RWPE2 (cell line): ENCODE results near the gene DUSP10.

ENCODE experiments used
- ATAC-seq: fragments of 200-7000 bp; cut with Tn5 transposase; 3 replicates; pipeline ENCODE4 v1.9.1; 2021; ENCODE audit warnings: low read depth
- DNase-seq: peaks from one replicate; pipeline ENCODE4 v3.0.0-alpha.2; 2020; ENCODE audit warnings: low spot score
- H3K27ac ChIP-seq: fragments of 450-650 bp; 2 replicates; pipeline ENCODE4 v1.5.1; 2017; ENCODE audit warnings: mild to moderate bottlenecking; ENCODE audit not compliant: poor library complexity, severe bottlenecking
- H3K27me3 ChIP-seq: fragments of 250-450 bp; sonication (Bioruptor Pico); 2 replicates; pipeline ENCODE4 v1.5.1; 2021; ENCODE audit warnings: mild to moderate bottlenecking, moderate library complexity; ENCODE audit not compliant: insufficient read depth, poor library complexity, severe bottlenecking
- H3K36me3 ChIP-seq: fragments of 250-450 bp; sonication (Bioruptor Pico); 2 replicates; pipeline ENCODE4 v1.5.1; 2020; ENCODE audit warnings: low read depth, mild to moderate bottlenecking, moderate library complexity
- H3K4me1 ChIP-seq: fragments of 250-450 bp; sonication (Bioruptor Pico); 2 replicates; pipeline ENCODE4 v1.5.1; 2021; ENCODE audit warnings: mild to moderate bottlenecking, moderate library complexity; ENCODE audit not compliant: insufficient read depth, poor library complexity, severe bottlenecking
- H3K4me3 ChIP-seq: fragments of 250-450 bp; sonication (Bioruptor Pico); 2 replicates; pipeline ENCODE4 v1.5.1; 2021; ENCODE audit warnings: mild to moderate bottlenecking, moderate library complexity; ENCODE audit not compliant: severe bottlenecking
- H3K9me3 ChIP-seq: fragments of 250-450 bp; sonication (Bioruptor Pico); 2 replicates; pipeline ENCODE4 v1.5.1; 2021; ENCODE audit warnings: mild to moderate bottlenecking, moderate library complexity; ENCODE audit not compliant: severe bottlenecking
- TF ChIP-seq, protein P1 (sequence below): fragments of 450-650 bp; IDR thresholded peaks from one replicate; pipeline ENCODE4 v1.5.1; 2017; ENCODE audit warnings: mild to moderate bottlenecking, moderate library complexity; ENCODE audit not compliant: poor library complexity, severe bottlenecking

DUSP10 gene

DNA sequence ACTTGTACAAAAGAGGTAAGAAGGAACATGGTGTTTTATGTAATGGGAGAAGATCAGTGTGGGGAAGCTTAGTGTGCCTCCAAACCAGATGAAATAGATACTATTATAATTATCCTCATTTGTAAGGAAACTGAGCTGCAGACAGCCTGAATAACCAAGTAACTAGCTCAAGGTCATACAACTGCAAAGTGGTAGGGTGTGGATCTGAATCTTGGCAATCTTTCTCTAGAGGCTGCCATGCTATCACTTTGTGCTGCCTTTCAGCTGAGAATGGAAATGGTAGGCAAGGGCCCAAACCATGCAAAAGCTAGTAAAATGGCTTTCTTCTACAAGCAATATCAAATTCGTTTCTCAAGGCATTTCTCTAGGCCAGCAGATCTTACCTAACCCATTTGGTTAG is 51.0 kb downstream of the DUSP10 start:
- Histone ChIP-seq H3K4me1 (no peaks in the 10 kb centered on the region), H3K4me3 (no peak overlapping the region), H3K27ac (no peak overlapping the region), H3K27me3 (no peaks in the 10 kb centered on the region), H3K36me3 (no peaks in the 10 kb centered on the region), H3K9me3 (no peaks in the 10 kb centered on the region)
- DNase-seq = no peak
- TF ChIP-seq, protein P1, sequence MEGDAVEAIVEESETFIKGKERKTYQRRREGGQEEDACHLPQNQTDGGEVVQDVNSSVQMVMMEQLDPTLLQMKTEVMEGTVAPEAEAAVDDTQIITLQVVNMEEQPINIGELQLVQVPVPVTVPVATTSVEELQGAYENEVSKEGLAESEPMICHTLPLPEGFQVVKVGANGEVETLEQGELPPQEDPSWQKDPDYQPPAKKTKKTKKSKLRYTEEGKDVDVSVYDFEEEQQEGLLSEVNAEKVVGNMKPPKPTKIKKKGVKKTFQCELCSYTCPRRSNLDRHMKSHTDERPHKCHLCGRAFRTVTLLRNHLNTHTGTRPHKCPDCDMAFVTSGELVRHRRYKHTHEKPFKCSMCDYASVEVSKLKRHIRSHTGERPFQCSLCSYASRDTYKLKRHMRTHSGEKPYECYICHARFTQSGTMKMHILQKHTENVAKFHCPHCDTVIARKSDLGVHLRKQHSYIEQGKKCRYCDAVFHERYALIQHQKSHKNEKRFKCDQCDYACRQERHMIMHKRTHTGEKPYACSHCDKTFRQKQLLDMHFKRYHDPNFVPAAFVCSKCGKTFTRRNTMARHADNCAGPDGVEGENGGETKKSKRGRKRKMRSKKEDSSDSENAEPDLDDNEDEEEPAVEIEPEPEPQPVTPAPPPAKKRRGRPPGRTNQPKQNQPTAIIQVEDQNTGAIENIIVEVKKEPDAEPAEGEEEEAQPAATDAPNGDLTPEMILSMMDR = no peak
- no peak for ATAC-seq

DNA sequence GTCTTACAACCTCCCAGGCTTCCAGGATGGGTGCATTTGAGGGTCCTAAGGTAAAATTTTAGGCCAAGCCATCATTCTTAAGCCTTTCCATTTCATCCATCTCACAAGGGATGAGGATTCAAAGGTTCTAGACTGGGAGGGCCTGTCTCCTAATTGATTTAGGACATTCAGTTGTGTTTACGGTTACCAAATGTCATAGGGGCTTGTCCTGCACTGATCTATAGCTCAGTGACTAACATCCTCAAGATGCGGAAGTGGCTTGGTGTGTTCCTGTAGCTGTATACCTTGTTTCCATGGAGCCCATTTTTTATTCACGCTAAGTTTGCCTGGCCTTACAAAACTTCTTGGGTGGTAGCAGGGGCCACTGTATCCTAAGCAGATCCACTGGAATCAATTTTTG is 52.8 kb downstream of the DUSP10 start:
- no peak overlapping the region for H3K27ac ChIP-seq
- no peaks in the 10 kb centered on the region for H3K36me3 ChIP-seq
- H3K9me3 ChIP-seq = no peaks in the 10 kb centered on the region
- ATAC-seq (peak; percentile 64), DNase-seq (no peak)
- no peak overlapping the region for H3K4me3 ChIP-seq
- H3K4me1 ChIP-seq = no peaks in the 10 kb centered on the region
- TF ChIP-seq, protein P1 = no peak
- no peaks in the 10 kb centered on the region for H3K27me3 ChIP-seq

DNA sequence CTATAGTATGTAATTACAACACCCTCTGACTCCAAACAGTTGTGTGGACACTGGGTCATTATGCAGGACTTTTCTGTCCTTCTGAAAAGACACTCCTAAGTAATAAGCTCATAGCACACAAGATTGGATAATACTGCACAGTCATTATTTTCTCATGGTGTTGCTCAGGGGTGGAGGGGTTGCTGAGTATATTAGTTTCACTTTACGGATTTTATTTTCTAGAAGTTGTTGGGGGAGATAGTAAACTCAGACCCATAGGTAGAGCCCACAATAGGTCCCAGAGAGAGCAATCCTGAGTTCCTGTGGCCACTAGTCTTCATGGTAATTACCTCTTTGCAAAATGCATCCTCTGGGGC is 53.4 kb downstream of the DUSP10 start:
- no peaks in the 10 kb centered on the region for H3K36me3 ChIP-seq
- TF ChIP-seq, protein P1 = no peak
- ATAC-seq (no peak), DNase-seq (no peak)
- H3K27ac ChIP-seq = no peak overlapping the region
- H3K4me3 ChIP-seq = no peak overlapping the region
- no peaks in the 10 kb centered on the region for H3K27me3 ChIP-seq
- no peaks in the 10 kb centered on the region for H3K9me3 ChIP-seq
- no peaks in the 10 kb centered on the region for H3K4me1 ChIP-seq

DNA sequence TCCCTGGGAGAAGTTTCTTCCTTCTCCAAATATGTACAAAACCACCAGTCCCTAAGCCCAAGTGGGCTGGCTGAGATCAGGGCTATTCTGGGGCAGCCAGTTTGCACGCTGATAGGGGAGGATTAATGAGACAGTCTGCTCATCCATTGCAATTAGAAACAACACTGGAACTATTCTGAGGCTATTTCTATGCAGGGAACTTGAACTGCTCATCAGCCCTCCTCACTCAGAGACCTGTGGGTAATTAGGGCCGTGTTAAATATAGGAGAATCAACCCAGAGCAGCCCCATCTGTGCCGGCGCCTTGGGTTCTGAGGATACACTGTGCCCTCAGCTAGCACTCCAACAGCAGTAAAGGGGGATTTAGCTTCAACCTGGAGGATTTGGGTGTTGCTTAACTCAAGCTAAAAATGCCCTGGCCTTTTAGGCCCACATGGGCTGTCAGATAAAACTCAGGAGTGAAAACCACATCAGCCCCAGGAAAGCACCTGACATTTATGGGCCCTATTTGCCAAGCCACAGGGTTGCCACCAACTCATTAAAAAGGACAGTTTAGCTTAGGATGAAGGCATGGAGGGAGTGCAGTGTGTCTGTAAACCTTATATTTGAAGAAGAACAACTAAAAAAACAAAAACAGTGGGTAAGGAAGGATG is 53.9 kb downstream of the DUSP10 start:
- H3K4me1 ChIP-seq = no peaks in the 10 kb centered on the region
- H3K36me3 ChIP-seq = no peaks in the 10 kb centered on the region
- H3K4me3 ChIP-seq = no peak overlapping the region
- DNase-seq (no peak), ATAC-seq (no peak)
- TF ChIP-seq, protein P1 = no peak
- H3K9me3 ChIP-seq = no peaks in the 10 kb centered on the region
- H3K27me3 ChIP-seq = no peaks in the 10 kb centered on the region
- no peak overlapping the region for H3K27ac ChIP-seq

DNA sequence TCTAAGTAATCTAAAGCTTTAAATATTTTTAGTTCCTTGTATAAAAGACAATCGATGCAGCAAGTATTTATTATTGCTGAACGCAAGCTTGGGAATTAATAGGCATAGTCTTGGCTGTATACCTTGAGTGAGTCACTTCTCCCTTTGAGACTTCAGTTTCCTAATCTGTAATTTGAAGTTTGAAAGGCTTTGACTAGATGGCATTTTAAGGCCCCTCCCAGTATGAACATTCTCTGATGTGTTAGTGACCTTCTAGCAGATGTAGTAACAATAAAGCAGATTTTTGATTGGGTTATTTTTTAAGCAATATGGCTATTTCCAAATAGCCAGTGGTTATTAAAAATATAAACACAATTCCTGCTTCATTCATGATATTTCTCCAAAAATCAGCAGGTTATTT is 58.2 kb downstream of the DUSP10 start:
- Histone ChIP-seq H3K36me3 (no peaks in the 10 kb centered on the region), H3K4me1 (no peaks in the 10 kb centered on the region), H3K4me3 (no peak overlapping the region), H3K9me3 (no peaks in the 10 kb centered on the region), H3K27me3 (no peaks in the 10 kb centered on the region), H3K27ac (no peak overlapping the region)
- TF ChIP-seq, protein P1 = no peak
- DNase-seq (no peak), ATAC-seq (no peak)
